SK-N-MC (cell line): ENCODE data around the gene EVC2.

Experiments
- DNase-seq: peaks from one replicate; pipeline ENCODE4 v3.0.0-alpha.2; 2011; ENCODE audit warnings: low read depth, low spot score
- H3K27ac ChIP-seq: fragments of 200-600 bp; sonication (generic); 2 replicates; pipeline ENCODE4 v1.5.1; 2016; ENCODE audit warnings: mixed run types
- H3K36me3 ChIP-seq: fragments of 200-600 bp; sonication (generic); 2 replicates; pipeline ENCODE4 v1.6.1; 2017; ENCODE audit warnings: antibody characterized with exemption, low read length, mixed read lengths; ENCODE audit not compliant: insufficient read depth
- H3K4me3 ChIP-seq: fragments of 200-600 bp; sonication (generic); 2 replicates; pipeline ENCODE4 v1.5.1; 2016
- H3K9ac ChIP-seq: fragments of 200-600 bp; sonication (generic); 2 replicates; pipeline ENCODE4 v1.8.0; 2017; ENCODE audit warnings: mixed run types, mixed read lengths; ENCODE audit not compliant: insufficient read length
- H3K9me3 ChIP-seq: fragments of 200-600 bp; sonication (generic); 2 replicates; pipeline ENCODE4 v1.6.1; 2017; ENCODE audit warnings: low read depth, mild to moderate bottlenecking, antibody characterized with exemption, low read length, moderate library complexity, mixed read lengths
- EZH2 ChIP-seq: fragments of 200-600 bp; sonication (generic); IDR thresholded peaks from one replicate; pipeline ENCODE4 v1.6.1; 2017; ENCODE audit warnings: antibody characterized with exemption
- FOXP2 ChIP-seq: optimal IDR thresholded peaks from 2 replicates; pipeline ENCODE3; 2011; ENCODE audit warnings: mild to moderate bottlenecking, moderate library complexity; ENCODE audit not compliant: insufficient read depth; ENCODE audit errors: extremely low read length, control extremely low read depth
- POLR2AphosphoS5 ChIP-seq: IDR thresholded peaks from 2 replicates; pipeline ENCODE4 v1.6.1; 2012; ENCODE audit warnings: mild to moderate bottlenecking, low read depth, low read length, borderline replicate concordance

EVC2 gene

DNA sequence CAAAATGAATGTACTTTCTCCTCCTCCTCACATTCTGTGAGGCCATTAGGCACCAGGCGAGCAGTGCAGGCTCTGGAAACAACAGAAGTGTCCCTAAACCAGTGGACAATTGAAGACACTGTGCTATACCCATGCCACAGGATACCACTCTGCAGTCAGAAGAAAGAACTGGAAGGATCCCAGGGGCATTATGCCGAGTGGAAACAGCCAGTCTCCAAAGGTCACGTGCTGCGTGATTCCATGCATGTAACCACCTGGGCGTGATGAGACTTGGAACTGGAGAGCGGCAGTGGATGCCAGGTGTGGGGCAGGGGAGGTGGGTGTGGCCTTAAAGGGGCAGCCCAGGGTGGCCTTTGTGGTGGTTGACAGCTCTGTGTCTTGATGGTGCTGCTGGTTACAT, 139.4 kb downstream of the EVC2 start:
- DNase-seq: no peak
- Histone ChIP-seq H3K9ac (no peak overlapping the region), H3K27ac (no peak overlapping the region), H3K36me3 (no peaks in the 10 kb centered on the region), H3K9me3 (no peaks in the 10 kb centered on the region), H3K4me3 (no peak overlapping the region)
- TF ChIP-seq EZH2: no peak
- no peak for TF ChIP-seq FOXP2
- TF ChIP-seq POLR2AphosphoS5: no peak

DNA sequence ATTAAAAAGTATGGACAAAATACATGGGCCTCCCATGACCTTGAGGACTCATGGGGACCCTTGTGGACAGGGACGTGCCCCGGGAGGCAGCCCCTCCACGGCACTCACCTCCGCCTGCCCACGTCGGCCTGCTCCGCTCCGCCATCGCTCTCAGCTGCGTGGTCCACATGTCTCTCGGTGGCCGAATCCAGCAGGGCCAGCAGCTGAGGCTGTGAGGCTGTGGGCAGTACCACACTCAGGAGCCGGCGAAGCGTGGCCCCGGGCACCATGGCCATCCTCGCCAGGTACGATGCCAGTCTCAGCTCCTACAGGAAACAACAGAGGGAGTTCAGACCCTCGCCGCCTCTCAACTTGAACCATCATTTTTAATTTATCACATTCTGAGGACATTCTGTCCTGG, 140.0 kb downstream of the EVC2 start:
- DNase-seq: no peak
- no peak overlapping the region for H3K9ac ChIP-seq
- H3K4me3 ChIP-seq: no peak overlapping the region
- TF ChIP-seq POLR2AphosphoS5 (no peak), EZH2 (no peak), FOXP2 (no peak)
- no peaks in the 10 kb centered on the region for H3K36me3 ChIP-seq
- no peak overlapping the region for H3K27ac ChIP-seq
- no peaks in the 10 kb centered on the region for H3K9me3 ChIP-seq

DNA sequence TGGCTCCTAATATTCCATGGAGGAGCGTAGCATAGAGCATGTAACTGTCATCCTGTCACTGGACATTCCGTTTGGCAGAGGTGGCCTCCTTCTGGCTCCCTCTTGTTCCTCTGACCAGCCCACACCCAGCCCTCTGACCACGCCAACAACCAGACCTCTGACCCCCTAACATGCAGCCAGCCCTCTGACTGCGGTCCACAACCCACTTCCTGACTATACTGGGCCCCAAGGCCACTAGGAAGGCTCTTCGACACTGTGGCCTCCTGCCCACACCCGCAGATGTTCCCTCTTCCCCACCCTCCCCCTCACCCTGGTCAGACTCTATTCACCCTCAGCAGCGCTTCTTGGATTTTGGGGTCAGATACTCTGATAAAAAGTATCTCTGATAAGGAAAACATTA, 141.4 kb downstream of the EVC2 start:
- no peak overlapping the region for H3K4me3 ChIP-seq
- no peak for DNase-seq
- no peaks in the 10 kb centered on the region for H3K36me3 ChIP-seq
- no peaks in the 10 kb centered on the region for H3K9me3 ChIP-seq
- TF ChIP-seq EZH2: no peak
- no peak for TF ChIP-seq FOXP2
- TF ChIP-seq POLR2AphosphoS5: no peak
- no peak overlapping the region for H3K27ac ChIP-seq
- no peak overlapping the region for H3K9ac ChIP-seq

DNA sequence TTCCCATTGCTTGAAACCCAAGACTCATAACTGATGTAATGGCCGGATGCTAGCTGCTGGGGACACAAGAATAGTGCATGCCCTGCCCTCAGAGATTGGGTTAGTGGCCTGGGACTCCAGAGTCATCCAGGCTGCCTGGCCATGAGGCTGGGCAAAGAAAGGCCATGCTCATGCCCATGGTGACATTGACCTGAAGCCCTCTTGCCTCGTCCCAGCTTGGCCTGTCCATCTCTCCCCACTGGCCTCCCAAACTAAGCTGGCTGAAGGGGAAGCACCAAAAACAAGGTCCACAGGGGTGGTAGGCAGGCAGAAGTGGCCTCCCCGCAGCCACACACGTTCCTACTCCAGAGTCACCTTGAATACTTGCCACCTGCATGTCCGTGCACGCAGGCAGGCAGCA, 141.8 kb downstream of the EVC2 start:
- TF ChIP-seq FOXP2 (no peak), EZH2 (no peak), POLR2AphosphoS5 (no peak)
- no peak for DNase-seq
- H3K9ac ChIP-seq: no peak overlapping the region
- H3K36me3 ChIP-seq: no peaks in the 10 kb centered on the region
- no peaks in the 10 kb centered on the region for H3K9me3 ChIP-seq
- H3K4me3 ChIP-seq: no peak overlapping the region
- no peak overlapping the region for H3K27ac ChIP-seq

DNA sequence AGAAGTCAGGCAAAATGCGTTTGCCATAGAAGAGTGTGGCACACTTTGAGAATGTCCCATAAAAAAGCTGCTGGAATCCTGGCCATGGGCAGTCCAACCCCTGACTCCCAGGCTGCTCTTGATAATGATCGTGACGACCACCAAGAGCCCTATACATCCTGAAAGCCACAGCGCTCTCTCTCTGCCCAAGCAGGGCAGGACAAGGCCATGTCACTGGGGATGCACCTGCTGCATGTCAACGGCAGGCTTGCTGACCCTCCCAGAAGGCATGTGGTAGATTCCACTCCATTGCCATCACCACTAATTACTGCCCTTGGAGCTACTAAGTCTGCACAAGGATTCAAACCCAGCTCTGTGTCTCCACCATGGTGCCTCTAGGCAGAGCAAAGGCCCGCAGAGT, 144.5 kb downstream of the EVC2 start:
- H3K9me3 ChIP-seq: no peaks in the 10 kb centered on the region
- H3K27ac ChIP-seq: no peak overlapping the region
- no peak for DNase-seq
- H3K9ac ChIP-seq: no peak overlapping the region
- TF ChIP-seq FOXP2 (no peak), EZH2 (no peak), POLR2AphosphoS5 (no peak)
- H3K36me3 ChIP-seq: no peaks in the 10 kb centered on the region
- no peak overlapping the region for H3K4me3 ChIP-seq

DNA sequence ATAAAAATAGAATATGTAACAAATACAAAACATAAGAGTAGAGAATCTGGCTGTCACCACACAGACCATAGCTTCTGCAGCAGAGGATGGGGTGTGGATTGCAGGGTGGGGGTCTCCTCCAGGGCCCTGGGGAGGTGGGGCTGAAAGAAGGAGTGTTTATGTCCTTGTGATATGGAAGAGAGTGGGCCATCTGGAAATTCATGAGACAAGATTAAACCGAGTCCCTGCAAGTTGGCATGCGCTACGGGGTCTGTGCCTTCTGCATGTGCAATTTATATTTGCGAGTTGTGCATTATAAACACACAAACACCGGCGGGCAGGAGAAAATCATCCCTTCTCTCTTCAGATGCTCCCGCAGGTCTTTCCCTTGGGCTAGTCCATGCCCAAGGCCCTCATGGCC, 145.9 kb downstream of the EVC2 start:
- no peak overlapping the region for H3K9ac ChIP-seq
- no peak overlapping the region for H3K4me3 ChIP-seq
- H3K27ac ChIP-seq: no peak overlapping the region
- TF ChIP-seq EZH2: no peak
- no peak for TF ChIP-seq POLR2AphosphoS5
- TF ChIP-seq FOXP2: no peak
- DNase-seq: no peak
- no peaks in the 10 kb centered on the region for H3K9me3 ChIP-seq
- H3K36me3 ChIP-seq: no peaks in the 10 kb centered on the region

DNA sequence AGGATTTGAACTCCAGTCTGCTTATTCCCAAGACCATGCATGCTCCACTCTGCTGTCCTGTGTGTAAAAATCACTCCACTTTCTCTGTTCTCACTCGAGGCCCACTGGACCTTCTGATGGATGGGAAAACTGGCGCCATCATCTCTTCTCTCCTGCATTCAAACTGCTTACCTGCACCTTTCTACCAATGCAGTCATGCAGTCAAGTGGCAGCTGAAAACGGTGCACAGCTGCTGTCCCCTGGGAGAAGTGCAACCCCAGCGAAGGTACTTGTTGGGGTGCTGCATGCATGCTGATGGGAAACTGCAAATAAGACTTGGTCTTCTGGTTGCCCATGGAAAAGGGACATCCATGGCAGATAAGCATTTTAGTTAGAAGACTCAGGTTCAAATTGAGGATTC, 147.1 kb downstream of the EVC2 start:
- Histone ChIP-seq H3K9ac (no peak overlapping the region), H3K9me3 (no peaks in the 10 kb centered on the region), H3K27ac (no peak overlapping the region), H3K36me3 (no peaks in the 10 kb centered on the region), H3K4me3 (no peak overlapping the region)
- no peak for TF ChIP-seq POLR2AphosphoS5
- TF ChIP-seq EZH2: no peak
- no peak for TF ChIP-seq FOXP2
- no peak for DNase-seq

DNA sequence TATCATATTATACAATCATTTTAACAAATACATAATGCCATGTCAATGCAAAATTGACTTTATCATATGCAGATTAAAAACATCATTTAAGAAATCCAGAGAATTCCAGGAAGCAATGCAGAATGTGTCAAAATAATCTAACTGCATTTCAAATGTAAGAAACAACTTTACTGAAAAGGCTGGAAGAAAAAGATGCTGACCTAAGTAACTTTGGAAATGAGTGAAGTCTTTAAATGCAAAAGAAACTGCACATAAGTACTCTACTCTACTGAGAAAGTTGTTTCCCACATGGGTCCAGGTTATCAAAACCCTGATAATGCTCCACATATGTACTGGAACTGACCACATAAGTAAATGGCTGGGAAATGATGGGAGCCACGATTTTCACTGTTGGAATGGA, 149.9 kb downstream of the EVC2 start:
- Histone ChIP-seq H3K4me3 (no peak overlapping the region), H3K36me3 (no peaks in the 10 kb centered on the region), H3K27ac (no peak overlapping the region), H3K9me3 (no peaks in the 10 kb centered on the region), H3K9ac (no peak overlapping the region)
- TF ChIP-seq POLR2AphosphoS5 (no peak), EZH2 (no peak), FOXP2 (no peak)
- DNase-seq: no peak

DNA sequence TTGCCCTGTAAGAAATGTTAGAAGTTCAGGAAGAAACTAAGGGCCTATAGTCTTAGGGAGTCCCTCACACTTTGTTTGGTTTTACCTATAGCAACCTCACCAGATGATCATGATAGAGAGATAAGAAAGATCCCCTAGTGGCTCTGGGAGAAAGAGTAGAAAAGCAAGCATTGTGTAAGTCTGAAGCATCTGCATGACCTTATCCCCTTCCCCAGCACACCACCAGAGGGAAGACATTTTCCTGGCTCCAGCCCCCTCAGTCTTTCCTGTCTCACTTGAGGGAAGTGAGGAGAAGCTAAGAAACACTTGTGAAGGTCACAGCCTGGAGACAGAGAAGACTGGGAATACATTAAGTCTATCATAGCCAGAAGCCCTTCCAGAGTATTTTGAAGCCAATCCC, 154.0 kb downstream of the EVC2 start:
- Histone ChIP-seq H3K9me3 (no peaks in the 10 kb centered on the region), H3K27ac (no peak overlapping the region), H3K9ac (no peak overlapping the region), H3K4me3 (no peak overlapping the region), H3K36me3 (no peaks in the 10 kb centered on the region)
- no peak for DNase-seq
- no peak for TF ChIP-seq FOXP2
- no peak for TF ChIP-seq EZH2
- no peak for TF ChIP-seq POLR2AphosphoS5
